Loucy (cell line): Measurements from ENCODE around the gene CSNK1G1.

Experiments
- CTCF ChIP-seq: fragments of 200-600 bp; sonication (generic); conservative IDR thresholded peaks from 2 replicates; pipeline ENCODE4 v1.5.1; 2014; ENCODE audit warnings: mild to moderate bottlenecking, antibody characterized with exemption, low read length
- EZH2phosphoT487 ChIP-seq: fragments of 200-600 bp; IDR thresholded peaks from 2 replicates; pipeline ENCODE4 v1.6.1; 2018; ENCODE audit warnings: antibody characterized with exemption, mild to moderate bottlenecking, moderate library complexity, borderline replicate concordance

GRCh38 chr15:64286473-64286872, 69.5 kb downstream of the CSNK1G1 start:
- TF ChIP-seq EZH2phosphoT487 (no peak), CTCF (no peak)
